Muscle layer of duodenum (tissue), 2 donors: Measurements from ENCODE around the gene ARID4A.
"Not testable (repeated sequence)": the region's sequence is repeated elsewhere in the genome, so short reads cannot be mapped to it uniquely, and the experiment has no call there.

Experiments
- H3K27ac ChIP-seq: one replicate; pipeline ENCODE4 v1.7.0; 2013; ENCODE audit warnings: mild to moderate bottlenecking, low read length
- H3K27me3 ChIP-seq: one replicate; pipeline ENCODE4 v1.7.0; 2013; ENCODE audit warnings: low read depth, mild to moderate bottlenecking, control low read depth, low read length
- H3K36me3 ChIP-seq, 2 donors: one replicate each; pipeline ENCODE4 v1.7.0; 2013; ENCODE audit warnings: low read length in 2 of 2, control low read depth in 1 of 2, mild to moderate bottlenecking in 1 of 2; ENCODE audit not compliant: insufficient read depth in 2 of 2, control insufficient read depth in 1 of 2
- H3K4me1 ChIP-seq, 2 donors: one replicate each; pipeline ENCODE4 v1.7.0; 2013; ENCODE audit warnings: low read length in 2 of 2, mild to moderate bottlenecking in 2 of 2, control low read depth in 1 of 2, moderate library complexity in 1 of 2; ENCODE audit not compliant: insufficient read depth in 2 of 2, control insufficient read depth in 1 of 2
- H3K4me3 ChIP-seq, 2 donors: one replicate each; pipeline ENCODE4 v1.7.0; 2013; ENCODE audit warnings: low read length in 2 of 2, low read depth in 1 of 2, mild to moderate bottlenecking in 1 of 2
- H3K9me3 ChIP-seq, 2 donors: one replicate each; pipeline ENCODE4 v1.7.0; 2013; ENCODE audit warnings: low read length in 2 of 2, control low read depth in 1 of 2, mild to moderate bottlenecking in 1 of 2; ENCODE audit not compliant: control insufficient read depth in 1 of 2
- donor health status: healthy.

Gene ARID4A

GRCh38 chr14:58298477-58299400 lies at the start of gene ARID4A:
Gene ARID4A (plus strand): TSS chr14:58298555. CDS start chr14:58299855, 1,300 bp downstream.
- H3K4me1 ChIP-seq: peaks cover 11 to 40% of the 10 kb centered on the region in 2 donors
- peak within 1 kb of the TSS; percentile 93 for H3K27ac ChIP-seq
- H3K9me3 ChIP-seq: no peaks in the 10 kb centered on the region
- peak within 1 kb of the TSS; percentile 95 to 99 for H3K4me3 ChIP-seq
- no peaks in the 10 kb centered on the region for H3K27me3 ChIP-seq
- H3K36me3 ChIP-seq: peaks cover 18 to 20% of the 10 kb centered on the region in 2 donors

- H3K27ac ChIP-seq: no peak overlapping the region
Observed at GRCh38 chr14:58249611-58250010, 48.7 kb upstream of the ARID4A start.

GRCh38 chr14:58258156-58258555 lies 40.2 kb upstream of the ARID4A start:
- Histone ChIP-seq H3K27ac (no peak overlapping the region), H3K9me3 (no peaks in the 10 kb centered on the region), H3K27me3 (no peaks in the 10 kb centered on the region), H3K36me3 (peaks cover 41 to 63% of the 10 kb centered on the region in 2 donors), H3K4me3 (no peak overlapping the region), H3K4me1 (no peaks in the 10 kb centered on the region)

More at GRCh38 chr14:58249611-58250010, 48.7 kb upstream of the ARID4A start:
- H3K36me3 ChIP-seq: peaks cover 22 to 31% of the 10 kb centered on the region in 2 donors
- H3K9me3 ChIP-seq: no peaks in the 10 kb centered on the region
- no peaks in the 10 kb centered on the region for H3K27me3 ChIP-seq
- H3K4me3 ChIP-seq: no peak overlapping the region
- peaks cover 0 to 23% of the 10 kb centered on the region in 2 donors for H3K4me1 ChIP-seq

GRCh38 chr14:58262005-58262404 lies 36.4 kb upstream of the ARID4A start:
- not testable (repeated sequence) for H3K27me3 ChIP-seq, H3K4me3 ChIP-seq, H3K27ac ChIP-seq, H3K9me3 ChIP-seq, H3K4me1 ChIP-seq
- H3K36me3 ChIP-seq: peaks cover 59 to 78% of the 10 kb centered on the region in 2 donors

GRCh38 chr14:58265401-58265800 lies 33.0 kb upstream of the ARID4A start:
- Histone ChIP-seq H3K27ac (no peak overlapping the region), H3K4me1 (no peaks in the 10 kb centered on the region), H3K9me3 (no peaks in the 10 kb centered on the region), H3K27me3 (no peaks in the 10 kb centered on the region), H3K4me3 (no peak overlapping the region), H3K36me3 (peaks cover 56 to 79% of the 10 kb centered on the region in 2 donors)

GRCh38 chr14:58270628-58271027 lies 27.7 kb upstream of the ARID4A start:
- Histone ChIP-seq H3K27ac (no peak overlapping the region), H3K27me3 (no peaks in the 10 kb centered on the region), H3K9me3 (no peaks in the 10 kb centered on the region), H3K4me1 (peaks cover 1 to 16% of the 10 kb centered on the region in 2 donors), H3K36me3 (peaks cover 50 to 53% of the 10 kb centered on the region in 2 donors), H3K4me3 (no peak overlapping the region)

GRCh38 chr14:58272588-58273372 lies 25.6 kb upstream of the ARID4A start:
- peaks cover 40 to 46% of the 10 kb centered on the region in 2 donors for H3K36me3 ChIP-seq

GRCh38 chr14:58274881-58275280 lies 23.5 kb upstream of the ARID4A start:
- Histone ChIP-seq H3K27ac (peak overlapping the region; percentile 43), H3K4me1 (peaks cover 12 to 23% of the 10 kb centered on the region in 2 donors), H3K27me3 (no peaks in the 10 kb centered on the region), H3K4me3 (no peak overlapping the region), H3K36me3 (peaks cover 25 to 39% of the 10 kb centered on the region in 2 donors), H3K9me3 (no peaks in the 10 kb centered on the region)

More at GRCh38 chr14:58272588-58273372, 25.6 kb upstream of the ARID4A start:
- peaks cover 12 to 23% of the 10 kb centered on the region in 2 donors for H3K4me1 ChIP-seq
- H3K4me3 ChIP-seq: no peak overlapping the region
- no peaks in the 10 kb centered on the region for H3K9me3 ChIP-seq
- no peaks in the 10 kb centered on the region for H3K27me3 ChIP-seq
- peak overlapping the region; percentile 46 for H3K27ac ChIP-seq

GRCh38 chr14:58275527-58276190 lies 22.7 kb upstream of the ARID4A start:
- H3K36me3 ChIP-seq: peaks cover 19 to 31% of the 10 kb centered on the region in 2 donors
- H3K27ac ChIP-seq: peak overlapping the region; percentile 43
- H3K9me3 ChIP-seq: no peaks in the 10 kb centered on the region
- H3K27me3 ChIP-seq: no peaks in the 10 kb centered on the region
- H3K4me3 ChIP-seq: no peak overlapping the region
- H3K4me1 ChIP-seq: peaks cover 12 to 28% of the 10 kb centered on the region in 2 donors

GRCh38 chr14:58276208-58276607 lies 22.1 kb upstream of the ARID4A start:
- Histone ChIP-seq H3K9me3 (no peaks in the 10 kb centered on the region), H3K4me3 (no peak overlapping the region), H3K27me3 (no peaks in the 10 kb centered on the region), H3K36me3 (peaks cover 17 to 27% of the 10 kb centered on the region in 2 donors), H3K27ac (no peak overlapping the region), H3K4me1 (peaks cover 12 to 30% of the 10 kb centered on the region in 2 donors)
